Measurements from ENCODE around the gene CTNNAL1. TPM values are rescaled to one million over a fixed set of nuclear protein-coding genes. Genes with fewer than 3 reads are reported as not detected.
"Not testable (repeated sequence)": the region's sequence is repeated elsewhere in the genome, so short reads cannot be mapped to it uniquely, and the experiment has no call there.

The CTNNAL1 gene, protein sequence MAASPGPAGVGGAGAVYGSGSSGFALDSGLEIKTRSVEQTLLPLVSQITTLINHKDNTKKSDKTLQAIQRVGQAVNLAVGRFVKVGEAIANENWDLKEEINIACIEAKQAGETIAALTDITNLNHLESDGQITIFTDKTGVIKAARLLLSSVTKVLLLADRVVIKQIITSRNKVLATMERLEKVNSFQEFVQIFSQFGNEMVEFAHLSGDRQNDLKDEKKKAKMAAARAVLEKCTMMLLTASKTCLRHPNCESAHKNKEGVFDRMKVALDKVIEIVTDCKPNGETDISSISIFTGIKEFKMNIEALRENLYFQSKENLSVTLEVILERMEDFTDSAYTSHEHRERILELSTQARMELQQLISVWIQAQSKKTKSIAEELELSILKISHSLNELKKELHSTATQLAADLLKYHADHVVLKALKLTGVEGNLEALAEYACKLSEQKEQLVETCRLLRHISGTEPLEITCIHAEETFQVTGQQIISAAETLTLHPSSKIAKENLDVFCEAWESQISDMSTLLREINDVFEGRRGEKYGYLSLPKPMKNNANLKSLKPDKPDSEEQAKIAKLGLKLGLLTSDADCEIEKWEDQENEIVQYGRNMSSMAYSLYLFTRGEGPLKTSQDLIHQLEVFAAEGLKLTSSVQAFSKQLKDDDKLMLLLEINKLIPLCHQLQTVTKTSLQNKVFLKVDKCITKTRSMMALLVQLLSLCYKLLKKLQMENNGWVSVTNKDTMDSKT
- 11.3 and 11.5 TPM in 2 replicates for total RNA-seq

DNA sequence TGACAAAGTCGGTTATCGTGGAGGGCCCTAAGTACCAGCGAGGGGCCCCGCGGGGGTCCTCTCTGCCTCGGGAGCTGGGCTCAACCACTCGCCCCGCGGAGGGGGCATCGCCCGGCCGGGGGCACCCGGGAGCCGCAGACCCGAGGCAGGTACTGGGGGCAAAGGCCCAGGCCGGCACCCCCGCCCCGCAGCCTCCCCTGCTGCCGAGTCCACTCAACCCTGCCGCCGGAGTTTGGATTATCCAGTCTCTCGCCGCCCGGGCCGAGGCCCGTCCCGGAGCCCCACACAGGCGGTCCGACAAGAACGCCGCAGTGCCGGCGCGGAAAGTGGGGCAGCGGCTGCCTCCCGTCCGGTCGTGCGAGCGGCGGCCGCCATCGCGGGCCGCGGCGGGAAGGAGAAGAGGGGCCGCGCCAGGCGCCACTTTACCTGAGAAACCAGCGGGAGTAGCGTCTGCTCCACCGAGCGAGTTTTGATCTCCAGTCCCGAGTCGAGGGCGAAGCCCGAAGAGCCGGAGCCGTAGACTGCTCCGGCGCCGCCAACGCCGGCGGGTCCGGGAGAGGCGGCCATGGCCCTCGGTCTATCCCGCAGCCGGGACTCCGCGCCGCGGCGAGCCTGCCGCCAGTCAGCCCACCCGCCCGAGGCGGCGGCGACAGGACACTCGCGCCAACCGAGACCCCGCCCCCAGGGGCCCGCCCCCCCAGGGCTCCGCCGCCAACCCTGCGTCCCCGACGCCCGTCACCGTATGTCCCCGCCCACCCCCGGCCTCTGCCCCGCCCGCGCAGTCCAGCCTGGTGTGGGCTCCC is at the start of gene CTNNAL1:
CTNNAL1 (minus strand) TSS at position 624 of the 803 bp plus-strand sequence; CDS start at position 567, 57 bp downstream.
- intact Hi-C loops (cut with micrococcal nuclease) = loop anchor here (1.0 to 5.0 kb wide), 16 partner anchors 12 to 1730 kb away; partner anchors contain the start of genes ABITRAM, ELP1, EPB41L4B and KLF4

DNA sequence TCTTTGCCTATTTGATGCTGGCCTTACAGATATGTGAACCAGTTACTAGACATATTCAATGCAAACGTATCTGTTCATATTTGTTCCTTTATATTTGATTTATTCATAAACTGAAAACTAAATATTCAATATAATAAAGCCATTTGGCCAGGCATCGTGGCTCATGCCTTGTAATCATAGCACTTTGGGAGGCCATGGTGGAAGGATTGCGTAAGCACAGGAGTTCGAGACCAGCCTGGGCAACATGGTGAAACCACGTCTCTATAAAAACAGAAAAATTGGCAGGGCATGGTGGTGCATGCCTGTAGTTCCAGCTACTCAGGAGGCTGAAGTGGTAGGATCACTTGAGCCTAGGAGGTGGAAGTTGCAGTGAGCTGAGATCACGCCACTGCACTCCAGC is 49.2 kb upstream of the CTNNAL1 start:
- intact Hi-C loops (cut with micrococcal nuclease) = no loop called here

DNA sequence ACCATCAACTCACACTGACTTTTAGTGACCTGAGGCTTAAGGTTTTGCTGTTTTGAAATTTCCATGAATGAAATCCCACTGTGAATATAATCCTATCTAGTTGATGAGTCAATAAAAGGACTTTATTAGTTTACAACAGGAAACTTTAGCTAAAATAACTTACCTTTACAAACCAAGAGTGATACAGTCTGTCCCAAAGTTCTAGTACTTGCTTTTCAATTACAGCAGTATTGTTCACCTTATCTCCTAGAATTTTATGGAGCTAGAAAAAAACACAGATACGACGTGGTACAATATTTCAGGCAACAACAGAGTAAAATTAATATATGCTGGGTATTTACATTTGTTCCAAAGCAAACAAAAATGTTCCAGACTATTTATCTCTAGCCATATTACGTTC is 46.9 kb upstream of the CTNNAL1 start:
- intact Hi-C loops (cut with micrococcal nuclease) = no loop called here

DNA sequence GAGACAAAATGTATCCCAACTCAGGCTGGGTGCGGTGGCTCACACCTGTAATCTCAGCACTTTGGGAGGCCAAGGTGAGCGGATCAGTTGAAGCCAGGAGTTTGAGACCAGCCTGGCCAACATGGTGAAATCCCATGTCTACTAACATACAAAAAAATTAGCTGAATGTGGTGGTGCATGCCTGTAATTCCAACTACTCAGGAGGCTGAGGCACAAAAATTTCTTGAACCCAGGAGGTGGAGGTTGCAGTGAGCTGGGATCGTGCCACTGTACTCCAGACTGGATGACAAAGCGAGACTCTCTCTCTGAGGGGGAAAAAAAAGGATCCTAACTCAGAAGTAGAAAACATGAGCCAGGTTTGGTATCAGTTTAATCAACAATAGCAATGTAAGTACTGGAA is 39.8 kb upstream of the CTNNAL1 start:
- intact Hi-C loops (cut with micrococcal nuclease) = not testable (repeated sequence)

DNA sequence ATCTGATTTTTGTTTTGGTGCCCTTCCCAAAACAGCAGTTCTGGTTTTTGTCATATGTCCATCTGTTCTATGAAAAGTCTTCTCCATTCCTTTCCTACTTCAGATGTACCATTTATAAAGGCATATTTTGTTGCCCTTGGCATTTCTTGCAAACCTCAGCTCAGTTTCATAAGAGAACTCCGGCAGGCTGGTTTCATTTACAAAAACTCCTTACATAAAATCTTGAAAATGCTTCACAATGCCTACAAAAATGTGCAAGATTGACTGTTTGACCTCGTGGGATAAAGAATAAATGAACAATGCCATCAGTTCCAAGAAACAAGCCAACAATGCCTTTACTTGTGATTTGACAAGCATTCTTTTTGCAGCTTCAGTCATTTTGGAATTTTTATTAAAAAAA is 39.1 kb upstream of the CTNNAL1 start:
- intact Hi-C loops (cut with micrococcal nuclease) = no loop called here

DNA sequence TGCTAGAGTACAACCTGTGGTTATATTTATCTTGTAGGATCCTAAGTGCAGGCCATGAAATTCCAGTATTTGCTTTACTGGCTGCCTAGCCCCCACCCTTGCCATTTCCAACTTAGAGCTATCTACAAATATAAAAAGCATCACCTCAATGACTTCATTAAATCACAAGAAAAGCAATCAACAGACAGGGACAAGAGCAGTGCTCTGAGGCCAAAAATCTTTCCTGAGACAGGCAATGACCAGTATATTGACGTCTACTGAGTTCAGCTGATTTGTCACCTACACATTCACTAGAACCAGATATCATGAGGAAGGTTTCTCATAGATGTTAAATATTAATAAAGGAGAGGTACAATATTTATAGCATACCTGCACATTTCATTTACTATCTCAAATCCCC is 38.4 kb upstream of the CTNNAL1 start:
- intact Hi-C loops (cut with micrococcal nuclease) = no loop called here

DNA sequence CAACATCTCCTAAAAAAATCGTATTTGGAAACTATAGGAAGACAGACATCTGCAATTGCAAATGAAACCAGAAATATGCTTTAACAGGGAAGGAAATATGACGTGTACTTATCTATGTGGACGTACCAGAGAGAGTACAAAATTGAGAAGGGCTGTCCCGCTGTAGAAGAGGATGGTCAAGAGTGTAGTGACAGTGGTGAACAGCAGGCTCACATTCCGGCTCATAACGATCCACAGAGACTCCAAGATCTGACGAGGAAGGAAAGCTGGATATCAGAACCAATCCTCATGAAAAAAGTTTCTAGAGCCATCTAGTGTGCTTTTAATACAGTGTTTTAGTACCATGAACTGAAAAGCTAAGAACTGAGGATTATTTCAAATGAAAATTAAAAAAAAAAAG is 37.1 kb upstream of the CTNNAL1 start:
- intact Hi-C loops (cut with micrococcal nuclease) = no loop called here

DNA sequence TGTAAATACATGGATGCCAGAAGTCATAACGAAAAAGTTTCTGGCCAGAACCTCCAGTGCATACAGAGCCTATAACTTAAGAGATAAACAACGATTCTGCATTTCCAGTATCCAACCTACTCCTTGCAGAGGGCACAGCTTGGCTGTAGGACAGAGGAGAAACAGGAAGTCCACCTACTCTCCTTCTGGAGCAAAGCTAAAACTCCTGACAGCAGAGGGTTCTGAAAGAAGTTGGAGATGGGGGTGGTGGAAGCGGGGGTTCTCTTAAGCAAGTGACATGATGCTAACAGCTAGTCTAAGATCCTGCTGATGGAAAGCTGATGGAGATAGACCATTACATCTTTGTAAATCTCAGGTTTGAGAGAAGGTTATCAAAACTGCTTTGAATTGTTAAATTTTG is 35.5 kb upstream of the CTNNAL1 start:
- intact Hi-C loops (cut with micrococcal nuclease) = no loop called here

DNA sequence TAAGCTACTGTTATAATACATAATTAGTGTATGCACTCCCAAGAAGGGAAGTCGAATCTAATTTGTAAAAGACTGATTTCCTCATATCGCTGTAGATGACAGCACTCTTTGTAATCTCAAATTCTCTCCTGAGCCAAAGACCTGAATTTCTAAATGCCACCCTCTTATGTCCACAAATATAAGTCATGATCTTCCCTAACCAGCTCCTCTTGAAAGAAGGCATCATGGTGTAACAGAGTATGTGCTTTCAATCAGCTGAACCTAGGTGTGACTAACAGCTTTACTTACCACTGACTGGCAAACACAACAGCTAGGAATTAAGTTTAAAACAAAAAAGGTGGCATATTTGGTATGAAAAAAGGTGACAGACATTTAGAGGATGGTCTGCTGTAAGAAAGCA is 34.0 kb upstream of the CTNNAL1 start:
- intact Hi-C loops (cut with micrococcal nuclease) = no loop called here

DNA sequence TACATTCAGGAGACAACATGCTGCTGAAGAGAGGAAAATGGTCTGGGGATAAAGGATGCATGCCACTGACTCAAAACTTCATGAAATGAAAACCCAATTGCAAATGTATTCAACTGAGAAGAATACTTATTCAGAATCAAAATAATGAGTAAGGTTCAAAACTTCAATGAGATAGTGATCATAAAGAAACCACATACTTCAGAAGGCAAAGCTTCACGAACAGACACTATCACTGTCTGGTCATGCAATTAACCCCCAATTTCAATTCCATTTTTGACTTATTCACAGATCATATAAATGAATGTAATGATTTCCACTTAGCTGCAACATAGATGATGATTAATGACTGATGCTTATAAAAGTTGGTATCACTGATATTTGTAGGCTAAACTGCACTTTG is 33.0 kb upstream of the CTNNAL1 start:
- intact Hi-C loops (cut with micrococcal nuclease) = no loop called here

DNA sequence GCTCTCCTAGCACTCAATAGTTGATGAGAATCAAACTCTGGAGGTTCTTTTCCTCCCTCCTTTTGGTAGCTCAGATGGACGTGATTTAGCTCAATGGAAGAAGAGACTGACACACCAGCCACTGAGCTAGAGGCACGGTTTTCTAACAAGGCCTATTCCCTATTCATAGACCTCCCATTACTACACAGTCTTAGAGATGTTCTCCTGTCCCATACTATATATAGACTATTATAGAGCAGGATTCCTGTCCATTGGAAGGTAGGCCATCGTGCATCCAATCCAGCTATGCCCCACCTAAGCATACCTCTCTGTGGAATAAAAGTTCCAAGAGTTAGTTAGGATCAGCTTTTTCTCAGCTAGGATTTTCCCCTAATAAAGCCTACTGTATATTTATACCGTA is 30.3 kb upstream of the CTNNAL1 start:
- intact Hi-C loops (cut with micrococcal nuclease) = no loop called here

DNA sequence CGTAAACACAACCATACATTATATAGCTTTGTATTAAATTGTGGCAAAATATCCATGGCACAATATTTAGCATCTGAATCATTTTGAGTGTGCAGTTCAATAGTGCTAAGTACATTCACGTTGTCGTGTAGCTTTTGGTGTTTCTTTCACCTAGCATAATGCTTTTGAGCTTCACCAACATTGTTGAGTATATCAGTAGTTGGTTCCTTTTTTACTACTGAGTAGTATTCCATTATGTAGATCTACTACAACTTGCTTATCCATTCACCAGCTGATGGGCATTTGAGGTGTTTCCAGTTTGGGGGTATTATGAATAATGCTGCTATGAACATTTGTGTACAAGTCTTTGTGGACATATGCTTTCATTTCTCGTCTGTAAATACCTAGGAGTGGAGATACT is 27.3 kb upstream of the CTNNAL1 start:
- intact Hi-C loops (cut with micrococcal nuclease) = no loop called here

DNA sequence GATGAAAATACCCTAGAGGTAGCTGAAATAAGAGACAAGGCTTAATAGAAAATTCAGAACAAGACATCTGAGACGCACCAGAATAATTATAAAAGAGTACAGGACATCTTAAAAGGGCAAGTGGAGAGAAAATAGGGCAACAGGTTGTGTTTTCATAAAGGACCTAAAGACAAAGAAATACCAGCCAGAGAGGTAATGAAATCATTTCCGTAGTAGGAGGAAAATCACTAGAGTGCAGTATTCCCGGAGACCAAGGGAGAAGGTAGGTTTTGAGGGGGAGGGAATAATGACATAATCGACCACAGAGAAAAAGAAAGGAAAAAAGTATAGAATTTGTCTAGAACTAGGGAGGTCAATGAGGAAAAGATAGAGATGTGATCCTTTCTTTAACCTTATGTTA is 26.2 kb upstream of the CTNNAL1 start:
- intact Hi-C loops (cut with micrococcal nuclease) = no loop called here

DNA sequence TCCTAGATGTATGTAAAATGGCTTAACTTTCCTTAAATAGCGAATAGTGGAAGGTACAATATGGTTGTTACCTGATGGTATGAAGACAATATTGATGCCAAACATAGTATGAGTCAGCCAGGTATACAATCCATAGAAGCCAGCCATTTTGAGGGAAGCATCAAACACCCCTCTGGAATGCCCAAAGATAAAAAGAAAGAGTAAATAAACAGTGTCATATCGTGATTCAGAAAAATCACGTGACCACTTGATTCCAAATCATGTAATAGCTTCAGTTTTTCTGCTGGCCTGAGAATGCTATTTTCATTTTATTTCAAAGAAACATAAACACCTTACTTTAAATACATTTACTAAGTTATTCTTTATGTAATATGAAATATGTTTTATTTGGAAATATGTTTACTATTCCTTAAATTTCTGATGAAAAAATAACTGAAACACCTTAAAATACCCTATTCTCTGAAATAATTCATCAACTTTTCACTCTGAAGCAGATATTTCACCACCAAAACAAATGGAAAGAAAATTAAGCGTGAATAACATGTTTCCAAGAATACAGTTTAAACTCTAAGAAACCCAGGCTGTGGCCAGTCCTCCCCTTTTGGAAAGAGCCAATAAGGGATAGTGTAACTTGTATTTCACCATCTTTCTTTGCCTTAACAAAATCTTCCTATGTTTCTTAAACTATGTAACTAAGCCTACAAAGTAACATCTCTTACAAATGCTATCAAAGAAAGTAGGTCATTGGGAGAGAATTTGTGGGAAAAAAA is 24.8 kb upstream of the CTNNAL1 start:
- intact Hi-C loops (cut with micrococcal nuclease) = no loop called here

DNA sequence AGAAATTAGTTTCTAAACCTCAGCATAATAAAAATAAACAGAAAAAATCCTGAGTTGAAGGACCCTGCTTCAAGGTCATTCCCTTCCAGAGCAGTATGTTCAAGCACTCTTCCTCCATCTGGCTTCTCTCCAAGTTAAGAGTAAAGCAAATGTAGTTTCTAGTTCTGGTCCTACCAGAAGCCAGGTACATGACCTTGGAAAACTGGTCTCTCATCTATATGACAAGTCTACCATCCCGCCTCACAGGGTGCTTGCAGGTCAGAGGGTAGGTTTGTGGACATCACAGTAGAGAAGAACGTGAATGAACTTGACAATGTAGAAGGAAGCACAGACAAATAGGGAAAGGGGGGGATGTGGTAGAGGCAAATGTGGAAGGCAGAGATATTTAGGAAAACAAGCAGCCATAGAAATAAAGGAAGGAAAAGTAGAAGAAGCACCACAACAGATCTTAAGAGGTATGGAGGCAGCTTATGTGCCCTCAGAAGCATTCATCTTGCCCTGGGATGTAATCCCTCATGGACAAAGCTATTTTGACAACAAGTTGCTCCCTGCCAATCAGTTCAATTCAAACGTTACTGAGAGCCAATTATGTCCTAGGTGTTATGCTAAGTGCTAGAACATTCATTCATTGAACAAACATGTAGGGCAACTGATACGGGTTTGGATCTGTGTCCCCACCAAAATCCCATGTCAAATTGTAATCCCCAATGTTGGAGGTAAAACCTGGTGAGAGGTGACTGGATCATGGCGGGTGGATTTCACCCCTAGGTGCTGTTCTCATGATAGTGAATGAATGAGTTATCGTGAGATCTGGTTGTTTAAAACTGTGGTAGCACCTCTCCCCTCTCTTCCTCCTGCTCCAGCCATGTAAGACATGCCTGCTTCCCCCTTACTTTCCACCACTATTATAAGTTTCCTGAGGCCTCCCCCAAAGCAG is 23.7 kb upstream of the CTNNAL1 start:
- intact Hi-C loops (cut with micrococcal nuclease) = no loop called here

DNA sequence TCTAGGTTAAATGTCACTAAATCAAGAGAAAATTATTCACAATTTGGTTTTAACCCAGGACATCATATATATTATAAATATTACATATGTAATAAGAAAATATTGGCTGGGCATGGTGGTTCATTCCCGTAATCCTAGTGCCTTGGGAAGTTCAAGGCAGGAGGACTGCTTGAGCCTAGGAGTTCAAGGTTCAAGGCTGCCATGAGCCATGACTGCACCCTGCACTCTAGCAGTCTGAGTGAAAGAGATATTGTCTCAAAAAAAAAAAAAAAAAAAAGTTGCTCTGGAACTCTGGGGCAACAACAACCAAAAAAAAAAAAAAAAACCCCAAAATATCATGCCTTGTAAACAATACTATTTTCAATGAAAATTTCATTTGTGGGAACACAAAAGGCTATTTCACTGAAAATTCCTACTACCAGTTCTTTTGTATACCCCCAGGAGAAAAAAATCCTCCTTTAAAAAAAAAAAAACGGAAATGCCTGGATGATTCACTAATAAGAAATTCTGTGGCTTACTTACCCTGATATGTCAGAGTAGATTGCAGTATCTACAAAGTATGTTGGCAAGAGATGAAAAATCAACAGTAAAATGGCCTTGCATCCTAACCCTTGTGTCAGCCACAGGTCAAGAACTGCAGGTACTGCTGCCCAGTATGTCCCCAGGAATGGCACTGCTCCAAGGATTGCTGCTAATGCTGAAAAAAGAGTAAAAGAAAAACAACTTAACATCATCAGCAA is 22.6 kb upstream of the CTNNAL1 start:
- intact Hi-C loops (cut with micrococcal nuclease) = no loop called here

DNA sequence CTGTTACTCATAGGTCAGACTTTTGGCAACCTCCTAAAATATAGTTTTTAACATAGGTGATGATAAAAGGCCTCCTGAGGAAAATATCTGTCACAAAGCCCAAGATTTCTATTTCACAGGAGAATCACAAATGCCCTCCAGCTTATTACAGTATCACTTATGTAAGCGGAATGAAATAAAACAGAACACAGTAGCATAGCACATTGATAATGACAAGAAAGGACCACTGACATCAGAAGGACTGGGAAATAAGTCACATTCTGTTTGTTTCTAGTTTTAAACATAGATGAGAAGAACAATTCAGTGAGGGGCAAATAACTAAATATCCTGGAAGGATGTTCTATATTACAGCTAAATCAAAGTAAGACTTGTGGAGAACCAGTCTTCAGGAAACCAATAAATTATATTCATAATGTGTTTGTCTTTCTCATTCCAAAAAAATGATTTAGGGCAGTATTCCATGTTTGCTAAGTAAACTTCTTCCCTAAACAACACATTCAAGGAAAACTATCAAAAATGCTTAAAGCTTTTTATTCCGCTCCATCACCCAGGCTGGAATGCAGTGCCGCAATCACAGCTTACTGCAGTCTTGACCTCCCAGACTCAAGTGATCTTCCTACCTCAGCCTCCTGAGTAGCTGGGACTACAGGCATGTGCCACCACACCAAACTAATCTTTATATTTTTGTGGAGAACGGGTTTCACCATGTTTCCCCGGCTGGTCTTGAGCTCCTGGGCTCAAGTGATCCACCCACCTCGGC is 20.8 kb upstream of the CTNNAL1 start:
- intact Hi-C loops (cut with micrococcal nuclease) = no loop called here

DNA sequence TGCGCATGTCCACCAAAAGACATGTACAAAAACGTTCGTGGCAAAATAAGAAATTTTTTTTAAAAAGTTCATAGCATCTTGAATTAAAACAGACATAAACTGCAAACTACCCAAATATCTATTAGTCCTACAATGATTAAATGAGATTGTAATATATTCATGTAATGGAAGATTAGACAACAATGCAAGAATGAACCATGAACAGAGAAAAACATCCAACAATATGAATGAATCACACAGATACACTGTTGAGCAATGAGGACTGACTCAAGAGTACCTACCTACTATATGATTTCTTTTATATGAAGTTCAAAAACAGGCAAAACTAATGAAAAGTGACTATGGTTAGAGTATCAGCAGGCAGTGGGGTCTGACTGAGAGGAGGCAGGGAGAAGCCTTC is 17.9 kb upstream of the CTNNAL1 start:
- intact Hi-C loops (cut with micrococcal nuclease) = no loop called here

DNA sequence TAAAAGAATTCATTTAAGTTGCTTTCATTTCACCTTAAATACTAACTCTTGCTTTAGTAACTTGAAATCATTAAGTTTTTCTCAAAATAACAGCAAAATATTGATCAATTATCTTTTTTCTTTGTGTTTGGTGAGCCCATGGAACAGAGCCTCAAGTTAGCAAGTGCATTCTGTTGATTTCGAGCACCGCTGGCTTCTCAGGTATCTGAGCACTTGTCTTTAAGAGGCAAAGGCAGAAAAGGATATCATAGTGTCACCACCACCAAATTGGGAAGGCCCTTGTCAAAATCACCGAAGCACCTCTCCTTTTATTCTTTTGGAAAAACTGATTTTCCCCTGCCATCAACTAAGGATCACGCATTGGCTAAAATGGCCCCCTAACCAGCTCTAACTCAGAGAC is 17.1 kb upstream of the CTNNAL1 start:
- intact Hi-C loops (cut with micrococcal nuclease) = no loop called here

All from T-helper 1 cell treated with Interleukin-12 subunit alpha and Interleukin-12 subunit beta and Interleukin-4 antibody, amounts not matched to agents 30 ng/mL and 1 ng/mL, for 36 hours (primary cell).